Glutamatergic neuron (in vitro differentiated cells): ENCODE measurements around the gene RASA3. TPM values are rescaled to one million over a fixed set of nuclear protein-coding genes. Genes with fewer than 3 reads are reported as not detected.

Source experiments
- DNase-seq: peaks from one replicate; pipeline ENCODE4 v3.0.0; 2022
- H3K27ac Mint-ChIP-seq: one replicate; pipeline ENCODE4 v1.8.0; 2020; ENCODE audit warnings: mild to moderate bottlenecking, mixed read lengths, inconsistent platforms; ENCODE audit not compliant: unreplicated experiment
- H3K27me3 Mint-ChIP-seq: one replicate; pipeline ENCODE4 v1.8.0; 2020; ENCODE audit warnings: mild to moderate bottlenecking, moderate library complexity, mixed read lengths, inconsistent platforms; ENCODE audit not compliant: unreplicated experiment
- H3K36me3 Mint-ChIP-seq: one replicate; pipeline ENCODE4 v1.8.0; 2020; ENCODE audit warnings: mild to moderate bottlenecking, mixed read lengths, inconsistent platforms; ENCODE audit not compliant: unreplicated experiment
- H3K4me1 Mint-ChIP-seq: one replicate; pipeline ENCODE4 v1.8.0; 2020; ENCODE audit warnings: mild to moderate bottlenecking, low read depth, mixed read lengths, inconsistent platforms; ENCODE audit not compliant: unreplicated experiment
- H3K4me3 Mint-ChIP-seq: one replicate; pipeline ENCODE4 v1.8.0; 2020; ENCODE audit warnings: mild to moderate bottlenecking, mixed read lengths, inconsistent platforms; ENCODE audit not compliant: unreplicated experiment
- H3K9me3 Mint-ChIP-seq: one replicate; pipeline ENCODE4 v1.8.0; 2020; ENCODE audit warnings: mild to moderate bottlenecking, moderate library complexity, mixed read lengths, inconsistent platforms; ENCODE audit not compliant: unreplicated experiment
- CTCF ChIP-seq: fragments of 200-600 bp; sonication (generic); IDR thresholded peaks from one replicate; pipeline ENCODE4 v1.5.0; 2021; ENCODE audit not compliant: partially characterized antibody, unreplicated experiment
- total RNA-seq: library from RNA; stranded (reverse); fragmentation: NEBNext Ultra II Directional; extraction: Animal tissue kit (Norgen Biotek cat#: 25700); gene quantifications from one replicate; pipeline ENCODE4 v1.2.1, GENCODE V29; 2021; ENCODE audit not compliant: unreplicated experiment

The RASA3 gene
- total RNA-seq, 1 donor from 2014 or later, result 15.2 TPM

GRCh38 chr13:113945857-113946408, 186.5 kb downstream of the RASA3 start:
- no peaks in the 10 kb centered on the region for H3K36me3 Mint-ChIP-seq
- H3K27ac Mint-ChIP-seq, result no peak overlapping the region
- DNase-seq, result no peak
- no peaks in the 10 kb centered on the region for H3K4me1 Mint-ChIP-seq
- peaks cover 7% of the 10 kb centered on the region for H3K27me3 Mint-ChIP-seq
- peaks cover 5% of the 10 kb centered on the region for H3K9me3 Mint-ChIP-seq
- no peak overlapping the region for H3K4me3 Mint-ChIP-seq
- no peak for TF ChIP-seq CTCF

DNA sequence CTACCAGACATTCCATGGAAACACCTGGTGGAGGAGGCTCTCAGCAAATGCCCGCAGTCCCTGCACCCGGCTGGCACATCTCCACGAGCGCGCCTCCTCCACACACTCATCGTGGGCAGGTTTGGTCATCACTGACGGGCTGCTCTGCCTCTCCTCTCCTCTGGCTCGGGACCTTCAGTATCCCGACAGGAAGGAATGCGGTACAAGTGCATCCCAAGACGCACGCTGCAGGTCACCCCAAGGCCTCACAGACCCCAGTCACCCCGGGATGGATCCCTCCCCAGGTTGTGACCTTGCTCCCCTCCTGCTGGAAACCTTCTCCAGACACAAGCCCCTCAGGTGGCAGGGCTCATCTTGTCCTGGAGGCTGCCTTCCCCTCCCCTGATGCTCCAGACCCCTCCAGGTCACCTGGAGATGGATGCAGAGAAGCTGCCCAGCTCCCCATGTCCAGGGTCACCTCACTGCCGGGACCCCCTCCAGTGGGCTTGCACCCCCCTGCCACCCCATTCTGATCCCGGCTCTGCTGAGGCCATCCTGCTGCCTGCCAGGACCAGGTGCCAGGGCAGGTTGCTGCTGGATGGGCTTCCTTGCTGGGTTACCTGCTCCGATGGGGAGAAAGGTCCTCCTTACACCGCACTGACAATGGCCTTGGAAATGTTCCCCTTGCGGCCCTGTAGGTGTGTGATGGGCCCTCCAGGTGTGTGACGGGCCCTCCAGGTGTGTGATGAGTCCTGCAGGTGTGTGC, 188.4 kb downstream of the RASA3 start:
- peaks cover 4% of the 10 kb centered on the region for H3K9me3 Mint-ChIP-seq
- no peak for DNase-seq
- no peak overlapping the region for H3K27ac Mint-ChIP-seq
- H3K4me1 Mint-ChIP-seq, result no peaks in the 10 kb centered on the region
- no peaks in the 10 kb centered on the region for H3K36me3 Mint-ChIP-seq
- no peak overlapping the region for H3K4me3 Mint-ChIP-seq
- TF ChIP-seq CTCF, result no peak
- peaks cover 7% of the 10 kb centered on the region for H3K27me3 Mint-ChIP-seq

DNA sequence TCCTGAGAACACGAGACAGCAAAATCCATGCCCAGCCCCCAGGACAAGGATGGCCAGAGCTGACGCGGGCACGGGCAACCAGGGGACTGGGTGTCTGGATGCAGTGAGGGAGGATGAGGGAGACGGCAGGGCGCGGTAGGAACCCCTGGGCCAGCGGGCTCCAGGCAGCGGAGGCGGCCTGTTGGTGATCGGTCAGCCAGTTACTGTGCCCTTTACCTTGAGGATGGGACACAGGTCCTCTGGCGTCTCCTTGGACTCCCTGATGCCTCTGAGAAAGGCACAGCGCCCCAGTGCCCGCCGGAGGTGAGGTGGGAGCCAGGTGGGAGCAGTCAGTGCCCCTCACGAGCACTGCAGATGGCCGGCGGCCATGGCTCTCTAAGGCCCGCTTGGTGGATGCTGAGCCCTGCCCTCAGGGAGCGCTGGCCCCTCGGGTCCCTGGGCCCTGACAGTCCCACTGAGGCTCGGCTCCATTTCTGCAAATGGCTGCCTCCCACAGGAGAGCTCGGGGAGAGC, 189.8 kb downstream of the RASA3 start:
- peaks cover 7% of the 10 kb centered on the region for H3K27me3 Mint-ChIP-seq

GRCh38 chr13:113941571-113942191, 190.7 kb downstream of the RASA3 start:
- no peak for TF ChIP-seq CTCF
- H3K27me3 Mint-ChIP-seq, result peaks cover 4% of the 10 kb centered on the region
- DNase-seq, result no peak

More for the DNA sequence above, 189.8 kb downstream of the RASA3 start:
- Mint-ChIP-seq H3K27ac (no peak overlapping the region), H3K36me3 (no peaks in the 10 kb centered on the region), H3K4me3 (no peak overlapping the region), H3K4me1 (peaks cover 12% of the 10 kb centered on the region), H3K9me3 (peaks cover 6% of the 10 kb centered on the region)
- no peak for DNase-seq
- no peak for TF ChIP-seq CTCF

GRCh38 chr13:113939944-113940297, 192.5 kb downstream of the RASA3 start:
- no peaks in the 10 kb centered on the region for H3K36me3 Mint-ChIP-seq
- no peak overlapping the region for H3K27ac Mint-ChIP-seq
- no peak for DNase-seq
- H3K9me3 Mint-ChIP-seq, result peaks cover 14% of the 10 kb centered on the region
- peaks cover 16% of the 10 kb centered on the region for H3K4me1 Mint-ChIP-seq
- TF ChIP-seq CTCF, result no peak
- peaks cover 8% of the 10 kb centered on the region for H3K27me3 Mint-ChIP-seq
- H3K4me3 Mint-ChIP-seq, result no peak overlapping the region

More at GRCh38 chr13:113941571-113942191, 190.7 kb downstream of the RASA3 start:
- Mint-ChIP-seq H3K9me3 (peaks cover 10% of the 10 kb centered on the region), H3K36me3 (no peaks in the 10 kb centered on the region), H3K4me3 (no peak overlapping the region), H3K4me1 (peaks cover 16% of the 10 kb centered on the region), H3K27ac (no peak overlapping the region)
